NT2/D1 (cell line): ENCODE measurements around the gene ZNF862.

Source experiments
- DNase-seq: peaks from one replicate; pipeline ENCODE4 v3.0.0-alpha.2; 2011; ENCODE audit warnings: low read depth, low spot score
- H3K27me3 ChIP-seq: 2 replicates; pipeline ENCODE4 v1.6.0; 2011; ENCODE audit warnings: mild to moderate bottlenecking; ENCODE audit not compliant: insufficient read length, insufficient read depth
- H3K36me3 ChIP-seq: 2 replicates; pipeline ENCODE4 v1.6.1; 2011; ENCODE audit warnings: mild to moderate bottlenecking, low read length, mixed read lengths; ENCODE audit not compliant: insufficient read depth, insufficient read length
- H3K4me1 ChIP-seq: 2 replicates; pipeline ENCODE4 v1.5.1; 2011; ENCODE audit not compliant: insufficient read depth, insufficient read length
- H3K4me3 ChIP-seq: 2 replicates; pipeline ENCODE4 v1.5.1; 2011; ENCODE audit warnings: low read depth; ENCODE audit not compliant: insufficient read length
- H3K9ac ChIP-seq: 2 replicates; pipeline ENCODE4 v1.6.0; 2011; ENCODE audit warnings: low read depth; ENCODE audit not compliant: insufficient read length
- H3K9me3 ChIP-seq: 2 replicates; pipeline ENCODE4 v1.5.1; 2011; ENCODE audit warnings: mild to moderate bottlenecking, low read length; ENCODE audit not compliant: insufficient read depth
- SUZ12 ChIP-seq: IDR thresholded peaks from 2 replicates; pipeline ENCODE4 v1.6.1; 2011; ENCODE audit not compliant: insufficient read length, insufficient read depth; ENCODE audit errors: extremely low read depth
- YY1 ChIP-seq: IDR thresholded peaks from 2 replicates; pipeline ENCODE4 v1.6.1; 2011; ENCODE audit not compliant: insufficient read length, insufficient read depth
- ZNF274 ChIP-seq: IDR thresholded peaks from 2 replicates; pipeline ENCODE4 v1.6.1; 2011; ENCODE audit warnings: mild to moderate bottlenecking, low read depth, low read length

Gene ZNF862

GRCh38 chr7:149817301-149817771 is 20.8 kb upstream of the ZNF862 start:
- Histone ChIP-seq H3K4me3 (no peak overlapping the region), H3K9me3 (peaks cover 4% of the 10 kb centered on the region; the same call in 1 of the 2 replicates), H3K4me1 (peaks cover 9% of the 10 kb centered on the region), H3K36me3 (no peaks in the 10 kb centered on the region), H3K27me3 (no peaks in the 10 kb centered on the region), H3K9ac (no peak overlapping the region)
- DNase-seq = no peak
- no peak for TF ChIP-seq YY1
- TF ChIP-seq ZNF274 = no peak
- no peak for TF ChIP-seq SUZ12

GRCh38 chr7:149817836-149818535 is 20.2 kb upstream of the ZNF862 start:
- Histone ChIP-seq H3K36me3 (no peaks in the 10 kb centered on the region), H3K4me3 (no peak overlapping the region), H3K9ac (no peak overlapping the region), H3K4me1 (peaks cover 9% of the 10 kb centered on the region), H3K9me3 (peaks cover 11% of the 10 kb centered on the region; the same call in 1 of the 2 replicates), H3K27me3 (no peaks in the 10 kb centered on the region)
- no peak for DNase-seq
- TF ChIP-seq ZNF274 = no peak

DNA sequence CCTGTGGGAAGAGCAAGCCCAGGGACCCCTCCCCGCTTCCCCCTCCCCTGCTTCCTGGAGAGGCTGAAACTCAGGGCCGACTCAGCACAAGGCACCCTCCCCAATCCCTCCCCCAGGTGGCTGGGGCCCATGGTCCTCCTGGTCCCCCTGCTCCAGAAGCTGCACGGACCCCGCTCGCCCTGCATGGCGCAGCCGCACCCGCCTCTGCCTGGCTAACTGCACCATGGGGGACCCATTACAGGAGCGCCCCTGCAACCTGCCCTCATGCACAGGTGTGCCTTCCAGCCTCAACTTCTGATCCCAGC is 19.7 kb upstream of the ZNF862 start:
- no peak for DNase-seq
- Histone ChIP-seq H3K36me3 (no peaks in the 10 kb centered on the region), H3K9ac (no peak overlapping the region), H3K4me3 (no peak overlapping the region), H3K27me3 (no peaks in the 10 kb centered on the region), H3K4me1 (peaks cover 8% of the 10 kb centered on the region), H3K9me3 (peaks cover 16% of the 10 kb centered on the region; the same call in 1 of the 2 replicates)
- TF ChIP-seq ZNF274 = no peak
- no peak for TF ChIP-seq YY1
- no peak for TF ChIP-seq SUZ12

GRCh38 chr7:149819141-149819960 is 18.8 kb upstream of the ZNF862 start:
- DNase-seq = no peak
- H3K4me1 ChIP-seq = peaks cover 6% of the 10 kb centered on the region
- H3K9me3 ChIP-seq = peaks cover 24% of the 10 kb centered on the region; the same call in 1 of the 2 replicates
- H3K4me3 ChIP-seq = no peak overlapping the region
- no peak overlapping the region for H3K9ac ChIP-seq
- no peaks in the 10 kb centered on the region for H3K27me3 ChIP-seq
- no peak for TF ChIP-seq SUZ12
- TF ChIP-seq ZNF274 = no peak
- no peak for TF ChIP-seq YY1
- H3K36me3 ChIP-seq = no peaks in the 10 kb centered on the region

DNA sequence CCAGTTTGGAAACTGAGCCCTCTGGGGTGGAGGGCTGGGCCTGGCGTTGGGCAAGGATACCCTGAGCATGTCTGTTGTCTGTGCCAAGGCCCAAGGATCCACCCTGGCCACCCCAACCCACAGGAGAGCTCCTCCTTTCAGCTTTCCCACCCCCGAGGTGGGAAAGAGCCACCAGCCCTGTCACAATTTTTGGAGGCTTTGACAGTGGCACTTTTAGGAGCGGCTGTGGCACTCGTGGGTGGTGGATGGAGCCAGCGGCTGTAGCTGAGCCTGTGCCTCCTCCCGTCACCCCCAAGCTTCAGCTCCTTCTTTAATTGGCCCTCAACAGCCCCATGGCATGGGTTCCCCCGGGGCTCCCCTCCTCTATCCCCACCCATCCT is 18.2 kb upstream of the ZNF862 start:
- Histone ChIP-seq H3K9me3 (peaks cover 30% of the 10 kb centered on the region; the same call in 1 of the 2 replicates), H3K36me3 (no peaks in the 10 kb centered on the region), H3K27me3 (no peaks in the 10 kb centered on the region), H3K4me3 (no peak overlapping the region), H3K9ac (no peak overlapping the region), H3K4me1 (peaks cover 3% of the 10 kb centered on the region)
- no peak for TF ChIP-seq ZNF274
- TF ChIP-seq YY1 = no peak
- TF ChIP-seq SUZ12 = no peak
- DNase-seq = no peak

DNA sequence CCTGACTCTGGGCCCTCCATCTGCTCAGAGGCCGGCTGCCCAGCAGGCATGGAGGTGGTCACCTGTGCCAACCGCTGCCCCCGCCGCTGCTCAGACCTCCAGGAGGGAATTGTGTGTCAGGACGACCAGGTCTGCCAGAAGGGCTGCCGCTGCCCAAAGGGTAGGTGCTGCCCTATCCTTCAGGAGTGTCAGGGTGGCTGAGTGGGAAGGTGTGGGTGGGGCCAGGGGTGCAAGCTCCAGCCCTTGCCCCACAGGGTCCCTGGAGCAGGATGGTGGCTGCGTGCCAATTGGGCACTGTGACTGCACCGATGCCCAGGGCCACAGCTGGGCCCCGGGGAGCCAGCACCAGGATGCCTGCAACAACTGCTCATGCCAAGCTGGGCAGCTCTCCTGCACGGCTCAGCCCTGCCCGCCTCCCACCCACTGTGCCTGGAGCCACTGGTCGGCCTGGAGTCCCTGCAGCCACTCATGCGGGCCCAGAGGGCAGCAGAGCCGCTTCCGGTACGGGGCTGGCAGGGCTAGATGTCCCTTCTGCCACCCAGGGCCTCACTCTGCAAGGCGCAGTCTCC is 17.5 kb upstream of the ZNF862 start:
- no peak for DNase-seq
- no peak overlapping the region for H3K9ac ChIP-seq

More for the DNA sequence above, 17.5 kb upstream of the ZNF862 start:
- H3K36me3 ChIP-seq = no peaks in the 10 kb centered on the region
- H3K9me3 ChIP-seq = peaks cover 38% of the 10 kb centered on the region; the same call in 1 of the 2 replicates
- TF ChIP-seq YY1 (no peak), SUZ12 (no peak), ZNF274 (no peak)
- peaks cover 3% of the 10 kb centered on the region for H3K4me1 ChIP-seq
- no peaks in the 10 kb centered on the region for H3K27me3 ChIP-seq
- no peak overlapping the region for H3K4me3 ChIP-seq
